ENCODE results near the gene PLA2G2A.
"Not testable (repeated sequence)": the region's sequence is repeated elsewhere in the genome, so short reads cannot be mapped to it uniquely, and the experiment has no call there.

Gene PLA2G2A

DNA sequence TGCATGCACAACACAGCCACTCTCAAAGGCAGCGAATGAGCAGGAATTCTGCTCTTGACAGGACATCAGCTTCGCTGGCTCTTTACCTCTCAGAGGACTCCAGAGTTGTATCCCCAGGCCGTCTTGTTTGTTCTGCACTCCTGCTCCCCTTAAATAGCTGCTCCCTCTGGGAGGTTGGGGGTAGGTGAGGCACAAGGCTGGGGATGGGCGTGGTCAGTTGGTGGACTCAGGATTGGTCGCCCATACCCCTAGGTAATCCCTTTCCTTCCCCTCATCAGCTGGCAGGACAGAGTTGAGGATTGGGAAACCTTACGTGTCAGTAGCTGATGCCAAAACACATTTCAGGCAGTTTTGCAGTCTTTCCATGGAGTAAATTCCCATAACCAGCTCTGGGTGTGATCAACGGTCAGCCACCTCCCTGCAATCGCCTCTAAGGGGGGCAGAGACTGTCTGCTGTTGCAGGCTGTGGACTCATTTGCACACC is at the start of gene PLA2G2A:
Gene PLA2G2A (minus strand): TSS at position 125 of the 484 bp plus-strand sequence. CDS start 845 bp downstream, outside the sequence.
- no peaks in the 10 kb centered on the region for H3K9me3 Mint-ChIP-seq
- H3K36me3 Mint-ChIP-seq (ENCODE audit: low read depth): no peaks in the 10 kb centered on the region
- no peak within 1 kb of the TSS for H3K4me3 Mint-ChIP-seq
- H3K27ac Mint-ChIP-seq: no peak within 1 kb of the TSS
- intact Hi-C loops (cut with micrococcal nuclease): no loop called here
- peaks cover 59% of the 10 kb centered on the region for H3K27me3 Mint-ChIP-seq
- H3K4me1 Mint-ChIP-seq (ENCODE audit: low read depth): no peaks in the 10 kb centered on the region

DNA sequence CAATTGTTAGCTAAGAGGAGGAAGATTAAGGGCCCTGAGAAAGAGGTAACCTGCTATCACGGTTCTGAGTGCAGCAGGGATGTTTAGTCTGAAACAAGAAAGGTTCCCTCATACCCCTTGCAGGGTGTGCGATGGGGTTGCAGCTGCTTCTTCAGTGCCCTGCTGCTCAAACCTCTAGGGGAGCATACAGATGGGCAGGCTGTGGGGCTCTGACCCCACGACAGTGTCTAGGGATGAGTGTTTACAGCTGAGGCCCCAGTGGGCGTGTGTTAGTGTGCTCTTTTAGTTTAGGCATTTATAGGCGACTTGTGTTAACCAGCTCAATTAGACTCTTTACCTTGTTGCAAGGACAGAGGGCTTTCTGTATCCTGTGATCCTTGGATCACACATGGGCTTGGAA is 49.3 kb upstream of the PLA2G2A start:
- H3K27me3 Mint-ChIP-seq: peaks cover 43% of the 10 kb centered on the region
- H3K4me3 Mint-ChIP-seq: no peak overlapping the region
- H3K4me1 Mint-ChIP-seq (ENCODE audit: low read depth): no peaks in the 10 kb centered on the region
- no peak overlapping the region for H3K27ac Mint-ChIP-seq
- intact Hi-C loops (cut with micrococcal nuclease): no loop called here
- no peaks in the 10 kb centered on the region for H3K36me3 Mint-ChIP-seq (ENCODE audit: low read depth)
- H3K9me3 Mint-ChIP-seq: no peaks in the 10 kb centered on the region

DNA sequence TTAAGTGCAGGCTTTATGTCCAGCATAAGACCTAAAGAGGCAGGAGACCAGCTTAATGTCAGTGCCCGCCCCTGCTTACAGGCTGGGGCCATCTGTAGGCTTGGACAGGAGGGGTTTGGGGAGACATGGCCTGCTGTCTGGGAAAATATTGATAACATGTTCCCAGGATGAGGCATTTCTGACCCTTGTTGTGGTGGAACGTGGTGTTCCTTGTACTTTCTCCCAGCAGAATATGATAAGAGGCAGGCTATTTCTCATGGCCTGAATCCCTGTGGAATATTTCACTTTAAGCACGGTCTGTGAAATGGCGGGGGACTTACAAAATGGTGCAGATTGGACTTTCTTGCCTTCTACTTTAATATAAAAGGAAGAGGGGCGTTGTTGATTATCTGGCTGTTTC is 48.7 kb upstream of the PLA2G2A start:
- H3K27ac Mint-ChIP-seq: no peak overlapping the region
- H3K36me3 Mint-ChIP-seq (ENCODE audit: low read depth): no peaks in the 10 kb centered on the region

GRCh38 chr1:20017741-20018140 is 38.3 kb upstream of the PLA2G2A start:
- Mint-ChIP-seq H3K36me3 (ENCODE audit: low read depth) (no peaks in the 10 kb centered on the region), H3K4me3 (no peak overlapping the region), H3K9me3 (peaks cover 32% of the 10 kb centered on the region), H3K27ac (no peak overlapping the region), H3K27me3 (peaks cover 36% of the 10 kb centered on the region), H3K4me1 (ENCODE audit: low read depth) (no peaks in the 10 kb centered on the region)
- intact Hi-C loops (cut with micrococcal nuclease): no loop called here

More for the DNA sequence above, 48.7 kb upstream of the PLA2G2A start:
- intact Hi-C loops (cut with micrococcal nuclease): no loop called here
- H3K9me3 Mint-ChIP-seq: no peaks in the 10 kb centered on the region
- H3K4me1 Mint-ChIP-seq (ENCODE audit: low read depth): no peaks in the 10 kb centered on the region
- H3K4me3 Mint-ChIP-seq: no peak overlapping the region
- peaks cover 42% of the 10 kb centered on the region for H3K27me3 Mint-ChIP-seq

- peaks cover 29% of the 10 kb centered on the region for H3K9me3 Mint-ChIP-seq
- no peak overlapping the region for H3K4me3 Mint-ChIP-seq
- intact Hi-C loops (cut with micrococcal nuclease): no loop called here
- no peaks in the 10 kb centered on the region for H3K4me1 Mint-ChIP-seq (ENCODE audit: low read depth)
- no peaks in the 10 kb centered on the region for H3K36me3 Mint-ChIP-seq (ENCODE audit: low read depth)
- no peak overlapping the region for H3K27ac Mint-ChIP-seq
- H3K27me3 Mint-ChIP-seq: peaks cover 42% of the 10 kb centered on the region
Measured at GRCh38 chr1:20014153-20014552, 34.7 kb upstream of the PLA2G2A start.

GRCh38 chr1:20010016-20010415 is 30.6 kb upstream of the PLA2G2A start:
- Mint-ChIP-seq H3K27ac (no peak overlapping the region), H3K27me3 (peaks cover 40% of the 10 kb centered on the region), H3K36me3 (ENCODE audit: low read depth) (no peaks in the 10 kb centered on the region), H3K4me1 (ENCODE audit: low read depth) (no peaks in the 10 kb centered on the region), H3K9me3 (peaks cover 9% of the 10 kb centered on the region), H3K4me3 (no peak overlapping the region)
- intact Hi-C loops (cut with micrococcal nuclease): no loop called here

DNA sequence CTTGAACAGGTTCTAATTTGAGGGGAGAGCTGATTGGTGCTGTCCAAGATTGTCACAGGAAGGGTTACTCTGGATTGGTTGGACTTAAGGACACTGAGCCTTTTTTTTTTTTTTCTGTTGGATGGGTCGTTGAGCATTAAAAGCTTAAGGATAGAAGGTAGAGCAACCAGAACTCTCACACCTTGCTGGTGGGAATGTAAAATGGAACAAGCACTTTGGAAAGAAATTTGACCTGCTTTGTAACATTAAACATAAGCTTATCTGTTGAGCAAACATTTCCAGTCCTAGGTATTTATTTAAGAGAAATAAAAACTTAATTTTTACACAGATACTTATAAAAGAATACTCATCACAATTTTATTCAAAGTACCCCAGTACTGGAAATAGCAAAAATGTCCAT is 29.8 kb upstream of the PLA2G2A start:
- Mint-ChIP-seq H3K4me1 (ENCODE audit: low read depth) (no peaks in the 10 kb centered on the region), H3K36me3 (ENCODE audit: low read depth) (no peaks in the 10 kb centered on the region), H3K27me3 (peaks cover 40% of the 10 kb centered on the region), H3K4me3 (no peak overlapping the region), H3K27ac (no peak overlapping the region), H3K9me3 (peaks cover 4% of the 10 kb centered on the region)
- intact Hi-C loops (cut with micrococcal nuclease): no loop called here

DNA sequence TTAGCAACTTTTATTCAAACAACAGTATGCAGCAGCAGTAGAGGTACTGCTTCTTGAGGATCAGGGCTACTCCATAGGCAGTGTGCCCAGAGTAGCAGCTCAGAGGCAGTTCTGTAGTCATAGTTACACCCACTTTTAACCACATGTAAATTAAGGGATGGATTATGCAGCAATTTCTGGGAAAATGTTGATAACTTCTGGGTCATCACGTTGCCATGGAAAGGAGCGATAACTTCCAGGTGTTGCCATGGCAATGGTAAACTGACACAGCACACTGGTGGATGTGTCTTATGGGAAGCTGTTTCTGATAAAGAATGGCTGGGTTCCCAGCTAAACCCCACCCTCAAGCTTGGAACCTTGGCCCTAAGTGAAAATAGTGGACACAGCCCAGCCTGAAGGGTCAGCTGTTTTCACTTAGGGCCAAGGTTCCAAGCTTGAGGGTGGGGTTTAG is 29.0 kb upstream of the PLA2G2A start:
- H3K27me3 Mint-ChIP-seq: peaks cover 41% of the 10 kb centered on the region
- H3K4me1 Mint-ChIP-seq (ENCODE audit: low read depth): no peaks in the 10 kb centered on the region
- no peak overlapping the region for H3K27ac Mint-ChIP-seq
- no peak overlapping the region for H3K4me3 Mint-ChIP-seq
- H3K36me3 Mint-ChIP-seq (ENCODE audit: low read depth): no peaks in the 10 kb centered on the region
- intact Hi-C loops (cut with micrococcal nuclease): no loop called here
- H3K9me3 Mint-ChIP-seq: peaks cover 5% of the 10 kb centered on the region

- H3K4me1 Mint-ChIP-seq (ENCODE audit: low read depth); H3K27ac Mint-ChIP-seq; intact Hi-C loops (cut with micrococcal nuclease); H3K36me3 Mint-ChIP-seq (ENCODE audit: low read depth); H3K4me3 Mint-ChIP-seq: not testable (repeated sequence)
- Mint-ChIP-seq H3K9me3 (peaks cover 16% of the 10 kb centered on the region), H3K27me3 (peaks cover 42% of the 10 kb centered on the region)
Measured at GRCh38 chr1:19998823-19999222, 19.4 kb upstream of the PLA2G2A start.

DNA sequence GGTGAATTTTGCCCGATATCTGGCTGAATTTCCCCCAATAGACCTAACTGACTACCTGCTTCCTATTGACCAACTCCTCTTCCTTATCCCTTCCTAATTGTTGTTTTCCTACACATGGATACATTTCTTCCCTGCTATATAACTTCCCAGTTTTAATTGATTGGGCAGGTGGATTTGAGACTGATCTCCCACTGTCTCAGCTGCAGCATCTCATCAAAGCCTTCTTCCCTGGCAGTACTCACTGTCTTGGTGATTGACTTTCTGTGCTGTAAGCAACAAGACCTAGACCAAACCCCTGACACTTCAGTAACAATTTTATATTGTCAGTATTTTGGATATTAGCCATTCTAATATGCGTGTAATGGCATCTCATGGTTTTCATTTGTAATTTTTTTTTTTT is 11.3 kb upstream of the PLA2G2A start:
- Mint-ChIP-seq H3K27ac (no peak overlapping the region), H3K4me3 (no peak overlapping the region), H3K36me3 (ENCODE audit: low read depth) (no peaks in the 10 kb centered on the region), H3K4me1 (ENCODE audit: low read depth) (peaks cover 21% of the 10 kb centered on the region), H3K9me3 (no peaks in the 10 kb centered on the region), H3K27me3 (peaks cover 65% of the 10 kb centered on the region)
- intact Hi-C loops (cut with micrococcal nuclease): no loop called here

GRCh38 chr1:19990182-19990582 is 10.8 kb upstream of the PLA2G2A start:
- H3K9me3 Mint-ChIP-seq; H3K4me3 Mint-ChIP-seq; intact Hi-C loops (cut with micrococcal nuclease); H3K27ac Mint-ChIP-seq; H3K36me3 Mint-ChIP-seq (ENCODE audit: low read depth): not testable (repeated sequence)
- Mint-ChIP-seq H3K4me1 (ENCODE audit: low read depth) (peaks cover 21% of the 10 kb centered on the region), H3K27me3 (peaks cover 64% of the 10 kb centered on the region)

- intact Hi-C loops (cut with micrococcal nuclease): no loop called here
Measured at GRCh38 chr1:19988267-19989006, 9.0 kb upstream of the PLA2G2A start.

GRCh38 chr1:19987719-19988118 is 8.3 kb upstream of the PLA2G2A start:
- Mint-ChIP-seq H3K4me1 (ENCODE audit: low read depth) (peaks cover 21% of the 10 kb centered on the region), H3K36me3 (ENCODE audit: low read depth) (no peaks in the 10 kb centered on the region), H3K9me3 (no peaks in the 10 kb centered on the region), H3K27ac (no peak overlapping the region), H3K27me3 (peaks cover 54% of the 10 kb centered on the region), H3K4me3 (no peak overlapping the region)
- intact Hi-C loops (cut with micrococcal nuclease): no loop called here

More at GRCh38 chr1:19988267-19989006, 9.0 kb upstream of the PLA2G2A start:
- Mint-ChIP-seq H3K9me3 (no peaks in the 10 kb centered on the region), H3K36me3 (ENCODE audit: low read depth) (no peaks in the 10 kb centered on the region), H3K27me3 (peaks cover 56% of the 10 kb centered on the region), H3K4me3 (no peak overlapping the region), H3K4me1 (ENCODE audit: low read depth) (peaks cover 21% of the 10 kb centered on the region), H3K27ac (peak overlapping the region; percentile 44)

DNA sequence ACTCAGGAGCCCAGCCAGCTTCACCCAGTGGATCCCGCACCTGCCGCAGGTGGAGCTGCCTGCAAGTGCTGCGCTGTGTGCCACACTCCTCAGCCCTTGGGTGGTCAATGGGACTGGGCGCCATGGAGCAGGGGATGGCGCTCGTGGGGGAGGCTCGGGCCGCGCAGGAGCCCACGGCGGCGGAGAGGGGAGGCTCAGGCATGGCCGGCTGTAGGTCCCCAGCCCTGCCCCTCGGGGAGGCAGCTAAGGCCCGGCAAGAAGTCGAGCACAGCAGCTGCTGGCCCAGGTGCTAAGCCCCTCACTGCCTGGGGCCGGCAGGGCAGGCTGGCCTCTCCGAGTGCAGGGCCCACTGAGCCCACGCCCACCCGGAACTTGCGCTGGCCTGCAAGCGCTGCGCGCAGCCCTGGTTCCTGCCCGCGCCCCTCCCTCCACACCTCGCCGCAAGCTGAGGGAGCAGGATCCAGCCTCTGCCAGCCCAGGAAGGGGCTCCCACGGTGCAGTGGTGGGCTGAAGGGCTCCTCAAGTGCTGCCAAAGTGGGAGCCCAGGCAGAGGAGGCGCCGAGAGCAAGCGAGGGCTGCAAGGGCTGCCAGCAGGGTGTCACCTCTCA is 5.1 kb upstream of the PLA2G2A start:
- H3K9me3 Mint-ChIP-seq; H3K4me3 Mint-ChIP-seq; H3K36me3 Mint-ChIP-seq (ENCODE audit: low read depth); intact Hi-C loops (cut with micrococcal nuclease); H3K27ac Mint-ChIP-seq: not testable (repeated sequence)
- peaks cover 16% of the 10 kb centered on the region for H3K4me1 Mint-ChIP-seq (ENCODE audit: low read depth)
- peaks cover 43% of the 10 kb centered on the region for H3K27me3 Mint-ChIP-seq
